Activated B cell treated with CpG ODN at 0.5 μM for 24 hours (primary cell): Measurements from ENCODE around the gene FLRT3. TPM values are rescaled to one million over a fixed set of nuclear protein-coding genes. Genes with fewer than 3 reads are reported as not detected.

Experiments used
- ATAC-seq: fragments of 200-7000 bp; cut with Tn5 transposase; one replicate; pipeline ENCODE4 v1.10.0; 2021; ENCODE audit warnings: low read depth, mild to moderate bottlenecking, moderate library complexity
- CTCF ChIA-PET: fragments of 350-600 bp; sonication (Branson Sonifier 250); formaldehyde crosslinking; loops from one replicate; lab custom pipeline; 2021; ENCODE audit warnings: antibody characterized with exemption; lab: Charles Lee
- POLR2A ChIA-PET: fragments of 350-600 bp; sonication (Branson Sonifier 250); formaldehyde crosslinking; loops from one replicate; lab custom pipeline; 2021; ENCODE audit warnings: antibody characterized with exemption; lab: Charles Lee
- DNase-seq: peaks from one replicate; pipeline ENCODE4 v3.0.0; 2022
- H3K27ac Mint-ChIP-seq: one replicate; pipeline ENCODE4 v1.8.0; 2020; ENCODE audit warnings: mixed read lengths
- H3K27me3 Mint-ChIP-seq: one replicate; pipeline ENCODE4 v1.8.0; 2021; ENCODE audit warnings: mixed read lengths
- H3K36me3 Mint-ChIP-seq: one replicate; pipeline ENCODE4 v1.8.0; 2021; ENCODE audit warnings: low read depth, mixed read lengths
- H3K4me1 Mint-ChIP-seq: one replicate; pipeline ENCODE4 v1.8.0; 2021; ENCODE audit warnings: mixed read lengths
- H3K4me3 Mint-ChIP-seq: one replicate; pipeline ENCODE4 v1.8.0; 2020; ENCODE audit warnings: mild to moderate bottlenecking, mixed read lengths
- H3K9me3 Mint-ChIP-seq: one replicate; pipeline ENCODE4 v1.8.0; 2020; ENCODE audit warnings: mixed read lengths
- CTCF ChIP-seq: fragments of 200-600 bp; IDR thresholded peaks from one replicate; pipeline ENCODE4 v1.8.0; 2022; ENCODE audit warnings: antibody characterized with exemption, mild to moderate bottlenecking
- intact Hi-C: fragments of 100-400 bp; cut with micrococcal nuclease; formaldehyde crosslinking; loops from one replicate; pipeline ENCODE4 v1.15.1; 2024
- total RNA-seq: library from RNA; stranded (reverse); gene quantifications from 2 replicates; pipeline ENCODE4 v1.2.3, GENCODE V29; 2022

FLRT3 gene
- total RNA-seq, 1 donor from 2014 or later = not detected

GRCh38 chr20:14331646-14332045 lies 5.8 kb downstream of the FLRT3 start:
- H3K4me3 Mint-ChIP-seq = no peak overlapping the region
- intact Hi-C loops = loop anchor here (10.0 kb wide), 1 partner anchor 1603 kb away; no protein-coding TSS in a partner anchor
- H3K27ac Mint-ChIP-seq = no peak overlapping the region
- DNase-seq = no peak
- CTCF ChIA-PET = no interaction called here
- no peaks in the 10 kb centered on the region for H3K36me3 Mint-ChIP-seq
- no peaks in the 10 kb centered on the region for H3K9me3 Mint-ChIP-seq
- no peak for TF ChIP-seq CTCF
- no peak for ATAC-seq
- POLR2A ChIA-PET = no interaction called here
- H3K27me3 Mint-ChIP-seq = peaks cover 4% of the 10 kb centered on the region
- H3K4me1 Mint-ChIP-seq = no peaks in the 10 kb centered on the region

- Mint-ChIP-seq H3K27me3 (no peaks in the 10 kb centered on the region), H3K4me3 (no peak overlapping the region), H3K27ac (no peak overlapping the region), H3K36me3 (no peaks in the 10 kb centered on the region), H3K9me3 (no peaks in the 10 kb centered on the region), H3K4me1 (no peaks in the 10 kb centered on the region)
- ChIA-PET CTCF (no interaction called here), POLR2A (no interaction called here)
- DNase-seq = no peak
- TF ChIP-seq CTCF = no peak
- ATAC-seq = no peak
- intact Hi-C loops = no loop called here
These were observed 17.7 kb downstream of the FLRT3 start for GRCh38 chr20:14319704-14320103.

GRCh38 chr20:14313341-14314020 lies 23.9 kb downstream of the FLRT3 start:
- Mint-ChIP-seq H3K4me1 (no peaks in the 10 kb centered on the region), H3K27me3 (no peaks in the 10 kb centered on the region), H3K36me3 (no peaks in the 10 kb centered on the region), H3K4me3 (no peak overlapping the region), H3K27ac (no peak overlapping the region), H3K9me3 (no peaks in the 10 kb centered on the region)
- ChIA-PET CTCF (no interaction called here), POLR2A (no interaction called here)
- intact Hi-C loops = no loop called here
- TF ChIP-seq CTCF = no peak
- ATAC-seq (no peak), DNase-seq (no peak)

GRCh38 chr20:14312001-14312400 lies 25.4 kb downstream of the FLRT3 start:
- no peak for TF ChIP-seq CTCF
- POLR2A ChIA-PET = no interaction called here
- CTCF ChIA-PET = no interaction called here
- ATAC-seq (no peak), DNase-seq (no peak)
- no peak overlapping the region for H3K27ac Mint-ChIP-seq
- no peak overlapping the region for H3K4me3 Mint-ChIP-seq
- no peaks in the 10 kb centered on the region for H3K4me1 Mint-ChIP-seq
- no peaks in the 10 kb centered on the region for H3K27me3 Mint-ChIP-seq
- intact Hi-C loops = no loop called here
- H3K36me3 Mint-ChIP-seq = no peaks in the 10 kb centered on the region
- H3K9me3 Mint-ChIP-seq = no peaks in the 10 kb centered on the region

- intact Hi-C loops = no loop called here
- Mint-ChIP-seq H3K4me1 (no peaks in the 10 kb centered on the region), H3K27me3 (no peaks in the 10 kb centered on the region), H3K9me3 (no peaks in the 10 kb centered on the region), H3K36me3 (no peaks in the 10 kb centered on the region), H3K27ac (no peak overlapping the region), H3K4me3 (no peak overlapping the region)
- ChIA-PET POLR2A (no interaction called here), CTCF (no interaction called here)
- no peak for DNase-seq
- TF ChIP-seq CTCF = no peak
- no peak for ATAC-seq
These were observed 26.3 kb downstream of the FLRT3 start for GRCh38 chr20:14310977-14311627.
